ENCODE measurements around the gene OR1D2. TPM values are rescaled to one million over a fixed set of nuclear protein-coding genes. Genes with fewer than 3 reads are reported as not detected.
"Not testable (repeated sequence)": the region's sequence is repeated elsewhere in the genome, so short reads cannot be mapped to it uniquely, and the experiment has no call there.

Gene OR1D2
- not detected for polyA plus RNA-seq (2013, experiment 1 of 2)
- not detected for polyA plus RNA-seq (2013, experiment 2 of 2)

DNA sequence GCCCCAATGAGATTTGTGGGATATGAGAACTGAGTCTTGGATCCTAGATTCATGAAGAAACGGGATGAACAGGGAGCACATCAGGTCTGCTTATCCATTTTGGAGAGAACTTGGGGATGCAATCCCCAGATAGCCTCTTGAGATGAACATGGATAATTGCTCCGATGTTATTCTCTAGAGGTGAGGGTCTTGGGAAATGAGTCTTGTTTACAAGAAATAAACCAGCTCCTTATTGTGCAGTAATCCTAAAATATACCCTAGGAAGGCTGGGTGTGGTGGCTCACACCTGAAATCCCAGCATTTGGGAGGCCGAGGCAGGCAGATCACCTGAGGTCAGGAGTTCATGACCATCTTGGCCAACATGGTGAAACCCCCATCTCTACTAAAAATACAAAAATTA is at the start of gene OR1D2:
Gene OR1D2, minus strand, starts transcription at position 101 of the 400 bp plus-strand sequence. CDS start 11,426 bp downstream, outside the sequence.
- Histone ChIP-seq H2BK5ac (ENCODE audit: low read length) (no peak within 1 kb of the TSS), H4K5ac (ENCODE audit: low read length) (no peak within 1 kb of the TSS), H3K36me3 (ENCODE audit: control insufficient read depth, insufficient read depth, low read length) (no peaks in the 10 kb centered on the region), H3K27ac (ENCODE audit: low read depth, low read length) (no peak within 1 kb of the TSS), H3K79me2 (ENCODE audit: control insufficient read depth, insufficient read depth, low read length) (no peaks in the 10 kb centered on the region), H3K18ac (ENCODE audit: low read length) (no peak within 1 kb of the TSS), H3K56ac (ENCODE audit: low read length) (no peak within 1 kb of the TSS), H3K79me1 (ENCODE audit: low read length) (no peaks in the 10 kb centered on the region), H4K8ac (ENCODE audit: low read depth, low read length) (no peak within 1 kb of the TSS), H3K23ac (ENCODE audit: low read length) (no peak within 1 kb of the TSS), H3K4me2 (ENCODE audit: low read length) (no peak within 1 kb of the TSS), H3K9ac (ENCODE audit: low read length) (no peak within 1 kb of the TSS), H3K4me1 (ENCODE audit: control insufficient read depth, low read depth, low read length) (no peaks in the 10 kb centered on the region), H3K4me3 (ENCODE audit: low read length) (no peak within 1 kb of the TSS), H2AK5ac (ENCODE audit: low read length) (no peak within 1 kb of the TSS), H3K27me3 (ENCODE audit: insufficient read depth, low read length, poor library complexity) (no peaks in the 10 kb centered on the region), H2BK120ac (ENCODE audit: low read depth, low read length) (no peak within 1 kb of the TSS), H2BK15ac (replicated peaks; ENCODE audit: low read depth) (no peak within 1 kb of the TSS), H3K4ac (ENCODE audit: low read depth, low read length) (no peak within 1 kb of the TSS)
- WGBS (ENCODE audit: extremely low coverage, insufficient coverage, low lambda C conversion rate) = no CpG with 5 or more reads among the region's 3 CpGs
- no peak for DNase-seq

GRCh38 chr17:3137494-3137893 is 33.3 kb upstream of the OR1D2 start:
- H3K27me3 ChIP-seq (ENCODE audit: insufficient read depth, low read length, poor library complexity); DNase-seq; H3K4me1 ChIP-seq (ENCODE audit: control insufficient read depth, low read depth, low read length); H2BK15ac ChIP-seq (replicated peaks; ENCODE audit: low read depth); H2BK5ac ChIP-seq (ENCODE audit: low read length); H3K18ac ChIP-seq (ENCODE audit: low read length); H3K56ac ChIP-seq (ENCODE audit: low read length); H2AK5ac ChIP-seq (ENCODE audit: low read length); H3K79me1 ChIP-seq (ENCODE audit: low read length); H2BK120ac ChIP-seq (ENCODE audit: low read depth, low read length); H3K4me2 ChIP-seq (ENCODE audit: low read length); H3K79me2 ChIP-seq (ENCODE audit: control insufficient read depth, insufficient read depth, low read length); H4K8ac ChIP-seq (ENCODE audit: low read depth, low read length); H3K4ac ChIP-seq (ENCODE audit: low read depth, low read length); H3K9ac ChIP-seq (ENCODE audit: low read length); H3K4me3 ChIP-seq (ENCODE audit: low read length); H3K27ac ChIP-seq (ENCODE audit: low read depth, low read length); H3K36me3 ChIP-seq (ENCODE audit: control insufficient read depth, insufficient read depth, low read length); H4K5ac ChIP-seq (ENCODE audit: low read length); H3K23ac ChIP-seq (ENCODE audit: low read length): not testable (repeated sequence)
- WGBS (ENCODE audit: extremely low coverage, insufficient coverage, low lambda C conversion rate) = no CpG with 5 or more reads among the region's 3 CpGs

DNA sequence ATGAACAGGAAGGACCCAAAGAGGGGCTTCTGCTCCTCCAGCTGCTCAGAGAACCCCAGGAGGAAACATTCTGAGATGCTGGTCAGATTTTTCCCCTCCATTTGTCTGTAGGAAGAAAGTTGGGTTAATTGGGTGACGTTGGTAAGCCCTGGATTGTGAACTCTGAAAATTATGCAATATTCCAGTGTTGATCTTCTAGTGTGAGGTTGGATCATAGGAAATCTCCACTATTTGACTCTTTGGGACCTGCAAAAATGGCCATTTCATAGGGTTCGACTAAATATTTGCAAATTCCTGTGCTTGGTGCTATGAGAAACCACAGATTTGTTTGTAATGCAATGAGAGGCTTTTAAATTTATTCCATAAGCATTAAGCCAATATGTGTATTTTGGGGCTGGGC is 23.2 kb upstream of the OR1D2 start, which contains the start of gene OR1G1:
Gene OR1G1, minus strand, starts transcription at position 101 of the 400 bp plus-strand sequence. Its CDS starts 0 bp downstream, at position 101.
- H3K4me1 ChIP-seq (ENCODE audit: control insufficient read depth, low read depth, low read length) = no peaks in the 10 kb centered on the region
- H3K36me3 ChIP-seq (ENCODE audit: control insufficient read depth, insufficient read depth, low read length) = no peaks in the 10 kb centered on the region
- H3K18ac ChIP-seq (ENCODE audit: low read length) = no peak within 1 kb of the TSS
- no peak within 1 kb of the TSS for H3K4me3 ChIP-seq (ENCODE audit: low read length)
- H4K8ac ChIP-seq (ENCODE audit: low read depth, low read length) = no peak within 1 kb of the TSS
- WGBS (ENCODE audit: extremely low coverage, insufficient coverage, low lambda C conversion rate) = no CpG with 5 or more reads among the region's 2 CpGs
- H2BK120ac ChIP-seq (ENCODE audit: low read depth, low read length) = no peak within 1 kb of the TSS
- H3K27ac ChIP-seq (ENCODE audit: low read depth, low read length) = no peak within 1 kb of the TSS
- no peaks in the 10 kb centered on the region for H3K27me3 ChIP-seq (ENCODE audit: insufficient read depth, low read length, poor library complexity)
- H3K4ac ChIP-seq (ENCODE audit: low read depth, low read length) = no peak within 1 kb of the TSS
- no peak within 1 kb of the TSS for H3K23ac ChIP-seq (ENCODE audit: low read length)
- H4K5ac ChIP-seq (ENCODE audit: low read length) = no peak within 1 kb of the TSS
- H3K4me2 ChIP-seq (ENCODE audit: low read length) = no peak within 1 kb of the TSS
- no peaks in the 10 kb centered on the region for H3K79me1 ChIP-seq (ENCODE audit: low read length)
- no peaks in the 10 kb centered on the region for H3K79me2 ChIP-seq (ENCODE audit: control insufficient read depth, insufficient read depth, low read length)
- H2BK5ac ChIP-seq (ENCODE audit: low read length) = no peak within 1 kb of the TSS
- no peak within 1 kb of the TSS for H3K9ac ChIP-seq (ENCODE audit: low read length)
- no peak for DNase-seq
- no peak within 1 kb of the TSS for H2AK5ac ChIP-seq (ENCODE audit: low read length)
- no peak within 1 kb of the TSS for H3K56ac ChIP-seq (ENCODE audit: low read length)
- no peak within 1 kb of the TSS for H2BK15ac ChIP-seq (replicated peaks; ENCODE audit: low read depth)

DNA sequence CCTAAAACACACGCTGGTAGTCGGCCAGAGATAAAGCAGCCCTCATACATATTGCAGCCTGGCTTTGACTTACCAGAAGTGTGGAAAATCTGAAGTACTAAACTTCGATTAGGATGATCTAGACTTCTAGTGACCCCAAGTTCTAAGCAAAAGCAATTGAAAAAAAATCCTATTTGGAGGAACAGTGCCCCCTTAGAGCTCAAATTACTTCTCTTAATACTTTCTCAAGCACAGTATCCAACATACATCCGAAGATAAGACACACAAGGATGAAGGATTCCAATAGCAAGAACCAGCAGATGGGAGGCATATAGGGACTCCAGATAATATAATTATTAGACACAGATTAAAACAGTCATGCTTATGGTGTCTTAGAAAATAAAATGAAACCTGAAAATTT is 30.4 kb downstream of the OR1D2 start:
- not testable (repeated sequence) for H3K4me2 ChIP-seq (ENCODE audit: low read length); H2BK15ac ChIP-seq (replicated peaks; ENCODE audit: low read depth); H3K4ac ChIP-seq (ENCODE audit: low read depth, low read length); H3K27ac ChIP-seq (ENCODE audit: low read depth, low read length); H3K9ac ChIP-seq (ENCODE audit: low read length); H3K79me2 ChIP-seq (ENCODE audit: control insufficient read depth, insufficient read depth, low read length); H3K56ac ChIP-seq (ENCODE audit: low read length); H4K8ac ChIP-seq (ENCODE audit: low read depth, low read length); H3K23ac ChIP-seq (ENCODE audit: low read length); H3K4me1 ChIP-seq (ENCODE audit: control insufficient read depth, low read depth, low read length); H3K36me3 ChIP-seq (ENCODE audit: control insufficient read depth, insufficient read depth, low read length); H3K18ac ChIP-seq (ENCODE audit: low read length); H3K4me3 ChIP-seq (ENCODE audit: low read length); H3K79me1 ChIP-seq (ENCODE audit: low read length); DNase-seq; H2AK5ac ChIP-seq (ENCODE audit: low read length); H2BK120ac ChIP-seq (ENCODE audit: low read depth, low read length); H3K27me3 ChIP-seq (ENCODE audit: insufficient read depth, low read length, poor library complexity); H2BK5ac ChIP-seq (ENCODE audit: low read length); H4K5ac ChIP-seq (ENCODE audit: low read length)
- WGBS (ENCODE audit: extremely low coverage, insufficient coverage, low lambda C conversion rate) = no CpG with 5 or more reads among the region's 4 CpGs

DNA sequence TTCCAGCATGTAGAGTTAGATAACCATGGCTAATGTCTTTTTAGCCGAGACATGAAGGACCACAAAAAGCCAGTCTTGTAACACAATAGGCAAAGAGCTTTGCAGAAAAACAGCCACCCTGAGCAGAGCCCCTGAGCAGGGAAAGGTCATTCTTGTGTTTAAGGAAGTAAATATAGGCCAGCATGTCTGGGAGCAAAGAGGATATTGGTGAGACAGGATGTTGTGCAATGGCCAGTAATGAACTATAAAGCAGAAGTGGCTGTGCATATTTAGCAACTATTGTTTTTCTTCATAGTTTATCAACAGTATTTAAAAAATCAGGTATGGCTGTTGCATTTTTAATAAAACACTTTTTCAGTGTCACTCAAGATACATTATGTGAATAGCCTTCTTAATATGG is 39.0 kb downstream of the OR1D2 start:
- H3K27ac ChIP-seq (ENCODE audit: low read depth, low read length); H3K79me2 ChIP-seq (ENCODE audit: control insufficient read depth, insufficient read depth, low read length); H3K27me3 ChIP-seq (ENCODE audit: insufficient read depth, low read length, poor library complexity); H3K36me3 ChIP-seq (ENCODE audit: control insufficient read depth, insufficient read depth, low read length); H2AK5ac ChIP-seq (ENCODE audit: low read length); H4K5ac ChIP-seq (ENCODE audit: low read length); H2BK15ac ChIP-seq (replicated peaks; ENCODE audit: low read depth); H3K23ac ChIP-seq (ENCODE audit: low read length); H3K4me2 ChIP-seq (ENCODE audit: low read length); H4K8ac ChIP-seq (ENCODE audit: low read depth, low read length); H2BK5ac ChIP-seq (ENCODE audit: low read length); H3K4me1 ChIP-seq (ENCODE audit: control insufficient read depth, low read depth, low read length); H3K9ac ChIP-seq (ENCODE audit: low read length); H3K4ac ChIP-seq (ENCODE audit: low read depth, low read length); DNase-seq; H3K18ac ChIP-seq (ENCODE audit: low read length); H3K4me3 ChIP-seq (ENCODE audit: low read length); H2BK120ac ChIP-seq (ENCODE audit: low read depth, low read length); H3K56ac ChIP-seq (ENCODE audit: low read length); H3K79me1 ChIP-seq (ENCODE audit: low read length): not testable (repeated sequence)
- WGBS (ENCODE audit: extremely low coverage, insufficient coverage, low lambda C conversion rate) = no CpG with 5 or more reads among the region's 1 CpG

- not testable (repeated sequence) for H3K4me3 ChIP-seq (ENCODE audit: low read length); H3K23ac ChIP-seq (ENCODE audit: low read length); H3K36me3 ChIP-seq (ENCODE audit: control insufficient read depth, insufficient read depth, low read length); H3K4ac ChIP-seq (ENCODE audit: low read depth, low read length); H3K79me1 ChIP-seq (ENCODE audit: low read length); H3K27ac ChIP-seq (ENCODE audit: low read depth, low read length); H3K56ac ChIP-seq (ENCODE audit: low read length); H3K9ac ChIP-seq (ENCODE audit: low read length); H3K79me2 ChIP-seq (ENCODE audit: control insufficient read depth, insufficient read depth, low read length); H4K8ac ChIP-seq (ENCODE audit: low read depth, low read length); H2BK120ac ChIP-seq (ENCODE audit: low read depth, low read length); H2BK5ac ChIP-seq (ENCODE audit: low read length); H3K18ac ChIP-seq (ENCODE audit: low read length); DNase-seq; H3K27me3 ChIP-seq (ENCODE audit: insufficient read depth, low read length, poor library complexity); H2AK5ac ChIP-seq (ENCODE audit: low read length); H2BK15ac ChIP-seq (replicated peaks; ENCODE audit: low read depth); H4K5ac ChIP-seq (ENCODE audit: low read length); H3K4me2 ChIP-seq (ENCODE audit: low read length); H3K4me1 ChIP-seq (ENCODE audit: control insufficient read depth, low read depth, low read length)
- no CpG with 5 or more reads among the region's 2 CpGs for WGBS (ENCODE audit: extremely low coverage, insufficient coverage, low lambda C conversion rate)
Observed at GRCh38 chr17:3063507-3063906, 40.7 kb downstream of the OR1D2 start, which contains the start of gene OR1D5. TSS of gene OR1D5 (minus strand) at chr17:3063607. CDS start at chr17:3063607, 0 bp downstream.
